HL-60 (cell line): ENCODE results near the gene CITED4.

Experiments used
- GABPA ChIP-seq: IDR thresholded peaks from 2 replicates; pipeline ENCODE4 v1.6.1; 2012; ENCODE audit warnings: low read depth
- POLR2AphosphoS5 ChIP-seq: IDR thresholded peaks from 2 replicates; pipeline ENCODE4 v1.6.1; 2012; ENCODE audit warnings: low read depth
- SPI1 ChIP-seq: IDR thresholded peaks from 2 replicates; pipeline ENCODE4 v1.6.1; 2012; ENCODE audit warnings: low read depth, mild to moderate bottlenecking, borderline replicate concordance
- TF ChIP-seq, protein P1 (sequence below): IDR thresholded peaks from one replicate; pipeline ENCODE4 v1.5.1; 2011; ENCODE audit warnings: low read length, control low read depth, inconsistent platforms; ENCODE audit not compliant: insufficient read depth
- TF ChIP-seq, protein P2 (sequence below): IDR thresholded peaks from 2 replicates; pipeline ENCODE4 v1.6.1; 2012; ENCODE audit warnings: low read depth; ENCODE audit not compliant: insufficient replicate concordance

DNA sequence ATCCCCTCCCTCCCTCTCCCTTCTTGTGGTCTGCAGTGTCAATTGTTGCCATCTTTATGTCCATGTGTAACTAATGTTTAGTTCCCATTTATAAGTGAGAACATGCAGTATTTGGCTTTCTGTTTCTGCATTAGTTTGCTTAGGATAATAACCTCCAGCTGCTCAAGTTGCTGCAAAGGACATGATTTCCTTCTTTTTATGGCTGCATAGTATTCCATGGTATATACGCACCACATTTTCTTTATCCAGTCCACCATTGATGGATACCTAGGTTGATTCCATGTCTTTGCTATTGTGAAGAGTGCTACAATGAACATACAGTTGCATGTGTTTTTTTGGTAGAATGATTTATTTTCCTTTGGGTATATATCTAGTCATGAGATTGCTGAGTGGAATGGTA, 16.3 kb downstream of the CITED4 start:
- TF ChIP-seq, protein P1, sequence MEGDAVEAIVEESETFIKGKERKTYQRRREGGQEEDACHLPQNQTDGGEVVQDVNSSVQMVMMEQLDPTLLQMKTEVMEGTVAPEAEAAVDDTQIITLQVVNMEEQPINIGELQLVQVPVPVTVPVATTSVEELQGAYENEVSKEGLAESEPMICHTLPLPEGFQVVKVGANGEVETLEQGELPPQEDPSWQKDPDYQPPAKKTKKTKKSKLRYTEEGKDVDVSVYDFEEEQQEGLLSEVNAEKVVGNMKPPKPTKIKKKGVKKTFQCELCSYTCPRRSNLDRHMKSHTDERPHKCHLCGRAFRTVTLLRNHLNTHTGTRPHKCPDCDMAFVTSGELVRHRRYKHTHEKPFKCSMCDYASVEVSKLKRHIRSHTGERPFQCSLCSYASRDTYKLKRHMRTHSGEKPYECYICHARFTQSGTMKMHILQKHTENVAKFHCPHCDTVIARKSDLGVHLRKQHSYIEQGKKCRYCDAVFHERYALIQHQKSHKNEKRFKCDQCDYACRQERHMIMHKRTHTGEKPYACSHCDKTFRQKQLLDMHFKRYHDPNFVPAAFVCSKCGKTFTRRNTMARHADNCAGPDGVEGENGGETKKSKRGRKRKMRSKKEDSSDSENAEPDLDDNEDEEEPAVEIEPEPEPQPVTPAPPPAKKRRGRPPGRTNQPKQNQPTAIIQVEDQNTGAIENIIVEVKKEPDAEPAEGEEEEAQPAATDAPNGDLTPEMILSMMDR = no peak
- TF ChIP-seq GABPA (no peak), POLR2AphosphoS5 (no peak), SPI1 (no peak)
- TF ChIP-seq, protein P2, sequence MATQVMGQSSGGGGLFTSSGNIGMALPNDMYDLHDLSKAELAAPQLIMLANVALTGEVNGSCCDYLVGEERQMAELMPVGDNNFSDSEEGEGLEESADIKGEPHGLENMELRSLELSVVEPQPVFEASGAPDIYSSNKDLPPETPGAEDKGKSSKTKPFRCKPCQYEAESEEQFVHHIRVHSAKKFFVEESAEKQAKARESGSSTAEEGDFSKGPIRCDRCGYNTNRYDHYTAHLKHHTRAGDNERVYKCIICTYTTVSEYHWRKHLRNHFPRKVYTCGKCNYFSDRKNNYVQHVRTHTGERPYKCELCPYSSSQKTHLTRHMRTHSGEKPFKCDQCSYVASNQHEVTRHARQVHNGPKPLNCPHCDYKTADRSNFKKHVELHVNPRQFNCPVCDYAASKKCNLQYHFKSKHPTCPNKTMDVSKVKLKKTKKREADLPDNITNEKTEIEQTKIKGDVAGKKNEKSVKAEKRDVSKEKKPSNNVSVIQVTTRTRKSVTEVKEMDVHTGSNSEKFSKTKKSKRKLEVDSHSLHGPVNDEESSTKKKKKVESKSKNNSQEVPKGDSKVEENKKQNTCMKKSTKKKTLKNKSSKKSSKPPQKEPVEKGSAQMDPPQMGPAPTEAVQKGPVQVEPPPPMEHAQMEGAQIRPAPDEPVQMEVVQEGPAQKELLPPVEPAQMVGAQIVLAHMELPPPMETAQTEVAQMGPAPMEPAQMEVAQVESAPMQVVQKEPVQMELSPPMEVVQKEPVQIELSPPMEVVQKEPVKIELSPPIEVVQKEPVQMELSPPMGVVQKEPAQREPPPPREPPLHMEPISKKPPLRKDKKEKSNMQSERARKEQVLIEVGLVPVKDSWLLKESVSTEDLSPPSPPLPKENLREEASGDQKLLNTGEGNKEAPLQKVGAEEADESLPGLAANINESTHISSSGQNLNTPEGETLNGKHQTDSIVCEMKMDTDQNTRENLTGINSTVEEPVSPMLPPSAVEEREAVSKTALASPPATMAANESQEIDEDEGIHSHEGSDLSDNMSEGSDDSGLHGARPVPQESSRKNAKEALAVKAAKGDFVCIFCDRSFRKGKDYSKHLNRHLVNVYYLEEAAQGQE = no peak
